HG03558 (cell line): Measurements from ENCODE around the gene HOMER2.
A peak's percentile ranks its signal among the peaks of the same experiment; 100 is the strongest.

Source experiments
- ATAC-seq: cut with Tn5 transposase; IDR thresholded peaks from one replicate; pipeline ENCODE4 v1.9.1; 2021; ENCODE audit warnings: moderate number of reproducible peaks; ENCODE audit not compliant: unreplicated experiment; ENCODE audit errors: extremely low read depth

The HOMER2 gene

DNA sequence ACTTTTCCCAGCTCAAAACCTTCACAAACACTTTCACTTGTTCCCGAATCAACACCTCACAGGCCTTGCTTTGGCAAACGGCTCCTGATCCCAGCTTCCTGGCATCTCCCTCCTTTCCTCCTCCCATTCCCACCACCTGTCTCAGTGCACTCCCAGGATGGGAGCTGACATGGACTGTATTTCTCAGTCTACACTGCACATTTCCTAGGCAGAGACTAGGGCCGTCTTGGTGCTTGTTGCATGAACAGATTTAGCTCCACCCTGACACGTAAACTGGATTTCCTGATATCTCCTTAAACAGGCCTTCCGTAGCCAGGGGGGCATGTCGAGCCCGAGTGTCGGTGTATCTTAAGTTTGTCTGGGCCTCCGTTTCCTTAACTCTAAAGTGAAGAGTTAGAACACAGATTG lies 143.9 kb downstream of the HOMER2 start:
- ATAC-seq: no peak

DNA sequence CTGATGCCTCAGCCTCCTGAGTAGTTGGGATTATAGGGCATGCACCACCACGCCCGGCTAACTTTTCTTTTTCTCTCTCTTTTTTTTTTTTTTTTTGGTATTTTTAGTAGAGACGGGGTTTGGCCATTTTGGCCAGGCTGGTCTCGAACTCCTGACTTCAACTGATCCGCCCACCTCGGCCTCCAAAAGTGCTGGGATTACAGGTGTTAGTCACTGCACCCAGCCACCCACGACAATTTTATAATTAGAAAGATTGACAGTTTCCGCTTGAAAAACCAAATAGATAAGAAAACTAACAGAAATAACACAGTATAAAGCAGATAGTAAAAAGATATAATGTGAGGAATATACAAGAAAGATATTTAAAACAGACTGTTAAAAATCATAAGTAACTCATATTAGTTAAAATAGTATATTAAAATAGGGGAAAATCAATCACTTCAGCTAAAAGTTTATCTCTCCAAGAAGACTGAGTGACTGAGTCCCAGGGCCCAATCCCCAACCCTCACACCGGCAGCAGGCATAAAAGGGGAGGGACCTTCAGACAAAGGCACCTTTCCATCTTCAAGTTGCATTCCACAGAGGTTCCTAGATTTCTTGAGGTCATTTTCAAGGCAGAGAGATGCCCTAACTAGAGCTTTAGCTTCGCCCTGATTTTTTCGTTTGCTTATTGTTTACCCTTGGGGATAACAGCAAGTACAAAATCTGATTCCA lies 144.4 kb downstream of the HOMER2 start:
- ATAC-seq: no peak

DNA sequence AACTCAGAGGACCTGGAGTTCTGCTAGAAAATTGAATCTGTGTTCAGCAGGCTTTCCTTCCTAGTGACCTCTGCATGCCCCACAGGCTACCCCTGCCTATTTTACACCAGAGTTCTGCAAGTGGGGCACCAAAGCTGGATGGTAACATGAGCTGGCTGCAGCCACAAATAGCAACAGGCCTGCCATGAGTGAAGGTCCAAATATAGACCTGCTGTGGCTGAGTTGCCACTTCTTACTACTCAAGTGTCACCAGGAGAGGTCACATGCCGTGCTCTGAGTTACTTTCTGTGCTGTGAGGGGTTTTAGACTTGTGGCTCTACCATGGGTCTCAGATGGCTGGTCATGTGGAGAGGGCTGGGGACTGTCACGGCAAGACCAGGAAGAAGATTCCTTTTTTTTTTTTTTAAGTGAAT lies 146.5 kb downstream of the HOMER2 start, which contains the start of gene FSD2:
FSD2 (minus strand) TSS at position 76 of the 413 bp plus-strand sequence. CDS start 18,679 bp downstream, outside the sequence.
- ATAC-seq: peak; percentile 59

DNA sequence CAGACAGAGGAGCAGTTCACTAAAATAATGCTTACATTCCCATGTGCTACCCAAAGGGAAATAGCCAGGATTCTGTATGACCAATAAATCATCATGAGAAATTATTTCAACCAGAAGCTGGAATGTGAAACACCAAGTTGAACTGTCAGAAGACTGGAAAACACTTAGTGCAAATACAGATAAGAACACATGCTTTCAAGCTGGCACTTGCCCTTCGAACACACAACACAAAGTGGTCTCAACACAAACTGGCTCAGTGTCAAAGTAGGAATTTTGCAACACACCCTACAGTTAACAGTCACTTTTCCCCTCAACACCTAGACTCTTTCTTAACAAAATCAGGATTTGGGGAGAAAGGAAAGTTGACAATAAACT lies 148.0 kb downstream of the HOMER2 start:
- no peak for ATAC-seq

DNA sequence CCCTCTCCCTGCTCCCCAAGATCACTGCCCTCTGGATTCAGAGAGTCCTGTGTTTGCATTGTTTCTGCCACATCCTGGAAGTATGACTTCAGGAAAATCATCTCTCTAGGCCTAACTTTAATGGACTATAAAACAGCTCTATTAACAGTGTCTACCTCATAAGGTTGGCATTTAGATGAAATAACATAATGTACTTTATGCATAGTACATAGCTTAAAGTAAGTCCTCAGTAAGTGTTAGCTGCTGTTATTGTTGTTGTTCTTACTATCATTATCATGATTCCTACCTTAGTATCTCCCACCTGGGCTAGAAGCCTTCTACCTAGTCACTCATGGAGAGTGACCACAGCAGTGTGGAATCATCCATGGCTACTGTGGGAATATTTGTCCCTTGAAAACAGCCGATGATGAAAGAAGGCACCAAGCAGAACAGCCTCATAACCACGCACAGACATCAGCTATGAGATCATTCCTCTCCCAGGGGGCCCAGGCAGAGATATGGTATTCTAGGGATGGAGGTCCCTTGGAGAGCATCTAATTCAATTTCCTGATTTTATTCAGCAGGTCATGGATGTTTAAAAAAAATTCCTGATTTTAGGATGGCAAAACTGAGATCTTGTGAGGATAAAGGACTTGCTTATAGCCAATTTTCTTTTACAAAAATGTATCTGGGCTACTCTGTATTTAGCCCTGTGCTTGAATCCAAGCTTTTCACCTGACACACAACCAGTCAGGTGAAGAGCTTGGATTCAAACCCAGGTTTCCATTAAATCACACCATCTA lies 148.5 kb downstream of the HOMER2 start:
- no peak for ATAC-seq

DNA sequence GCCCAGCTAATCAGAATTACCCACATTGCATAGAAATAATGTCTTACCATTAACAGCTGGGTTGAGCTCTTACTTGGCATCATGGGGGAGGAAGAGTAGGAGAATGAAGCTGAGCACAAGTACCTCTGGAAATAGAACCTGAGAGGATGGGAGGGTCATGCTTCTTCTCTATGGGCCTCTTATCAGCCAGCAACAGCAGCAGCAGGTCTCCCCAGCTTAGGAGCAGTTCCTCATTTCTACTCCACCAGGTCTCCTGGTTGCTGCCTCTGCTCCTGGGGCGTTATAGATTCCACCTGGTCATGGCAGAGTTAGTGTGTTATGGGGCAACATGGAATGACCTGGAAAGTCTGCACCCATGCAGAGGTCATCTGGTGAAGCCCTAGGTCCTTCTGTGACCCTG lies 150.0 kb downstream of the HOMER2 start:
- ATAC-seq: no peak

DNA sequence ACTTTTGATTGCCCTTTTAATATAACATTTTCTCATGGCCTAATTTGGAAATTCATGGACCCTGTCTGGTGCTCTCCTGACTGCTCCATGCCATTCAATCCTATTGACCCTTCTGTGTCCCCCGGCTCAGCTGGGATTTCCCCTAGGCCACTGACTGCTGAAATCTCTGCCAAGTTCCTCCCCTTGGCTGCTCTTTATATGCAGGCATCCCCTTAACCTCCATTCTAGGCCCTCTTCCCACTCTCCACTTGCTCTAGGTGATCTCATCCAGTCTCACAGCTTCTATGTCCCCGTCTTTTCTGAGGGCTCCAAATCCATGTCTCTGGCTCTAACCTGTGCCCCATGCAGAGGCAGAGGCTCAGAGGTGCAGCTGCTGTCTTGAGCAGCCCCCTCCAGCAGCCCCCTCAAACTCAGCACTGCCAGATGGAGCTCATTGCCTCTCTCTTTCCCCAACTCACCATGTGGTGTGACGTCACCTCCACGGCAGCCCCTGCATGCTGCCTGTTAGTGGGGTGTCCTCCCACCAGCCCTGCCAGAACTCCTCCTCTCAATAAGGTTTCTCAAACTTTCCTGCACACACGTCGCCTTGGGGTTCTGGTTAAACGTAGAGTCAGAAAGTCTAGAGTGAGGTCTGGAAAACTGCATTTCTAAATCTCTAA lies 153.2 kb downstream of the HOMER2 start:
- no peak for ATAC-seq
